Kidney tubule cell (primary cell): ENCODE results near the gene DSP.

Experiments
- DNase-seq: peaks from one replicate; pipeline ENCODE4 v3.0.0-alpha.2; 2018; ENCODE audit warnings: low spot score

Gene DSP, protein sequence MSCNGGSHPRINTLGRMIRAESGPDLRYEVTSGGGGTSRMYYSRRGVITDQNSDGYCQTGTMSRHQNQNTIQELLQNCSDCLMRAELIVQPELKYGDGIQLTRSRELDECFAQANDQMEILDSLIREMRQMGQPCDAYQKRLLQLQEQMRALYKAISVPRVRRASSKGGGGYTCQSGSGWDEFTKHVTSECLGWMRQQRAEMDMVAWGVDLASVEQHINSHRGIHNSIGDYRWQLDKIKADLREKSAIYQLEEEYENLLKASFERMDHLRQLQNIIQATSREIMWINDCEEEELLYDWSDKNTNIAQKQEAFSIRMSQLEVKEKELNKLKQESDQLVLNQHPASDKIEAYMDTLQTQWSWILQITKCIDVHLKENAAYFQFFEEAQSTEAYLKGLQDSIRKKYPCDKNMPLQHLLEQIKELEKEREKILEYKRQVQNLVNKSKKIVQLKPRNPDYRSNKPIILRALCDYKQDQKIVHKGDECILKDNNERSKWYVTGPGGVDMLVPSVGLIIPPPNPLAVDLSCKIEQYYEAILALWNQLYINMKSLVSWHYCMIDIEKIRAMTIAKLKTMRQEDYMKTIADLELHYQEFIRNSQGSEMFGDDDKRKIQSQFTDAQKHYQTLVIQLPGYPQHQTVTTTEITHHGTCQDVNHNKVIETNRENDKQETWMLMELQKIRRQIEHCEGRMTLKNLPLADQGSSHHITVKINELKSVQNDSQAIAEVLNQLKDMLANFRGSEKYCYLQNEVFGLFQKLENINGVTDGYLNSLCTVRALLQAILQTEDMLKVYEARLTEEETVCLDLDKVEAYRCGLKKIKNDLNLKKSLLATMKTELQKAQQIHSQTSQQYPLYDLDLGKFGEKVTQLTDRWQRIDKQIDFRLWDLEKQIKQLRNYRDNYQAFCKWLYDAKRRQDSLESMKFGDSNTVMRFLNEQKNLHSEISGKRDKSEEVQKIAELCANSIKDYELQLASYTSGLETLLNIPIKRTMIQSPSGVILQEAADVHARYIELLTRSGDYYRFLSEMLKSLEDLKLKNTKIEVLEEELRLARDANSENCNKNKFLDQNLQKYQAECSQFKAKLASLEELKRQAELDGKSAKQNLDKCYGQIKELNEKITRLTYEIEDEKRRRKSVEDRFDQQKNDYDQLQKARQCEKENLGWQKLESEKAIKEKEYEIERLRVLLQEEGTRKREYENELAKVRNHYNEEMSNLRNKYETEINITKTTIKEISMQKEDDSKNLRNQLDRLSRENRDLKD (N-terminal part only)

DNA sequence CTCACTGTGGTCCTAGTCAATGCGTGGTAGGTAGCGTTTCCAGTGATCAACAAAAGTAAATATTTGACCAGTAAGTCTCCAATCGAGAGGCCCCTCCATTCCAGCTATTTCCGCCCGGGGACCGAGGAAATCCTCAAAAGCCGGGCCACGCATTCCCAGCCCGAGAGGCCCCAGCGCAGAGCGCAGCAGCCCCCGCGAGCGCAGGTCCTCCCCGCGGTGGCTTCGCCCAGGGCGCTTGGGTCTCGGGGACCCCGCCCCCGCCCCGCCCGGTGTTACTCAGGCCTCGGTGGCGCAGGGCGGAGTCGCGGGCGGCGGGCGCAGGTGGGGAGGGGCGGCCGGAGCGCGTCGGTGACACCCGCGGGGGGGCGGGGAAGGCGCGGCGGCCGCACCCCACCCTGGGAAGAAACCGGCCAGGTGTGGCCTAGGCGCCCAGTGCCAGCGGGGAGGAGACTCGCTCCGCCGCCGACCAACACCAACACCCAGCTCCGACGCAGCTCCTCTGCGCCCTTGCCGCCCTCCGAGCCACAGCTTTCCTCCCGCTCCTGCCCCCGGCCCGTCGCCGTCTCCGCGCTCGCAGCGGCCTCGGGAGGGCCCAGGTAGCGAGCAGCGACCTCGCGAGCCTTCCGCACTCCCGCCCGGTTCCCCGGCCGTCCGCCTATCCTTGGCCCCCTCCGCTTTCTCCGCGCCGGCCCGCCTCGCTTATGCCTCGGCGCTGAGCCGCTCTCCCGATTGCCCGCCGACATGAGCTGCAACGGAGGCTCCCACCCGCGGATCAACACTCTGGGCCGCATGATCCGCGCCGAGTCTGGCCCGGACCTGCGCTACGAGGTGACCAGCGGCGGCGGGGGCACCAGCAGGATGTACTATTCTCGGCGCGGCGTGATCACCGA is at the start of gene DSP:
Gene DSP (plus strand): TSS at position 497 of the 890 bp plus-strand sequence. CDS start 245 bp downstream, at position 742.
- DNase-seq = peak; percentile 93

DNA sequence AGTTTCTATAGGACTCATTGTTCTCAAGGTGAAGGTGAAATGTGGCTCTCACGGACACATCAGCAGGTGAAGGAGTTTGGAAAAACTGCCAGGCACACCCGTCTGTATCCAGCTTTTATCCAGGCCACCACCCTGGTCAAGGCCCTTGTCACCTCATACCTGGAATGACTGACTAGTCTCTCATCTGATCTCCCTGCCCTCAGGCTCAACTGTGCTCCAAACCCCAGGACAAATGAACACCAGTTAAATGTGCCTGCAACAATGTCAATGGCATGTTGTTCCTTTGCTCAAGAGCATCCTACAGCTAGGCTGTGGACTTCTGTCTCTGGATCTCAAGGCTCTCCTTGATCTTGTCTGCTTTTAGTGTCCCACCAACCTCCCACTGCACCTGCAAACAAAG is 47.6 kb upstream of the DSP start:
- DNase-seq = no peak

DNA sequence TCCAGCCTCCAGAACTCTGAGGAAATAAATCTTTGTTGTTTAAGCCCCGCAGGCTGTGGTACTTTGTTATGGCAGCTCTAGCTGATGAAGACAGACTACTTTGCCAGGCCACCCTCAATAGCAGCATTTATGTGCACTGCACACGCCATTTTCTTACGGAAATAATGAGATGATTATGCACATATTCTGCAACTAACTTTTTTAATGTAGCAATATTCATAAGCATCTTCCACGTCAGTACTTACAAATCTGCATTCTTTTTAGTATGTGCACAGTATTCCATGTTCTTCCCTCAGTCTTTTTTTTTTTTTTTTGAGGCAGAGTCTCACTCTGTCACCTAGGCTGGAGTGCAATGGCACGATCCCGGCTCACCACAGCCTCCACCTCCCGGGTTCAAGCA is 46.8 kb upstream of the DSP start:
- no peak for DNase-seq

DNA sequence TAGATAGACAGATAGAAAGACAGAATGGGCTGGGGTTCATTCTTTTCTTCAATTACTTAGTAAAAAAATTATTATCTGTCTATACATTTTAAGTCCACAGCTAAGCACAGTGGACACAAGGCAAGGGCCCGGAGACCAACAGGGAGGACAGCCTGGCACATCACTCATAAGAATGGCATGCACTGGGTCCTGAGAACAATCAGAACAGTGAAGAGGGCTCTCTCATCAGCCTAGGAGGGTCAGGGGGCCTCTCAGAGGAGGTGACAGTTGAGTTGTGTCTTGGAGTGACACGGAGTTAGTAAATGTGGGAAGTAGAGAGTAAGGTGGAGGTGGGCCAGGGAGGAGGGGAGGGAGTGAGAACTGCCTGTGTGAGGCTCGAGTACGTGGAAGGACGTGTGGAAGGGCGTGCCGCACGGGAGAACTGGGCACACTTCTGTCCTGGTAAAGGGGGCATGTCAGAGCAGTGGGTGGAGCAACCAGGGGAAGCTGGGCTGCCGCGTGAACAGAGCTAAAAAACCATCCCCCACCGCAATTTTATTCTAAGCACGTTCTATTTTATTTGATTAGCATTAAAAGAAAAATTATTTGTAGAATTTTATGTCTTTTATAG is 45.1 kb upstream of the DSP start:
- DNase-seq = peak; percentile 43

DNA sequence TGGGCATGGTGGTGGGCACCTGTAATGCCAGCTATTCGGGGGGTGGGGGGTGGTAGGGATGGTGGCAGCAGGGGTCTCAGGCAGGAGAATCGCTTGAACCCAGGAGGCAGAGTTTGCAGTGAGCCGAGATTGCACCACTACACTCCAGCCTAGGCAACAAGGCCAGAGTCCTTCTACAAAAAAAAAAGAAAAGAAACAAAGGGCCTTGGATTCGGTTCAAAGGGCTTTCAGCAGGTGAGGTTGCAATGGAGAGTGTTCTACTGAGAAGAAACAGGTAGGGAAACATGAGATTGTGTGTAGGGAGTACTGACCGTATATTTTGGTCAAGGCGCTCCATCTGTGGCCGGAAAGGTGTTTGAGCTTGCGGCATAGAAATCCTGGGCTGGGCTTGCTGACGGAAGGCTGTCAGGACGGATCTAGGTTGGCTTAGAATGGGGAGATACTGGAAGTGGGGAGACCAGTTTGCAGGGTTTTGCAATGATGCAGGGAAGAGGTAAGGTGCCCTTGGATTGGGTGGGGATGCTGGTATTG is 40.7 kb upstream of the DSP start:
- no peak for DNase-seq

DNA sequence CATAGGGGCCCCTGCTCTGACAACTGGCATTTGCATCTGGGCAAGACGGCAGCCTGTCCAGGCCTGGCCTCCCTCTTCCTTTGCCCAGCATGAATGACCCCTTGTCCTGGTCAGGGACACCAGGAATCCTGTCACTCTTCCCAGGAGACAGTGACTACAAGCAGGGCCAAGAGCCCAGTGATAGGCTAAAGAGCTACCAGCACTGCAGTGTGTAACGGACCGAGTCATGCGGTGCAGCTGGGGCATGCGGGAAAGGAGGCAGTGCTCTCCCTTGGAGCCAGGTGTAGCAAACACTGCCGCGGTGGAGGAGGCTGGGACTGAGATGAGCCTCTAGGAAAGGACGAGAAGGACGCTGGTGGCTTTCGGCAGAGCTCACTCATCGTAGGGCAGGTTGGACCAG is 38.7 kb upstream of the DSP start:
- DNase-seq = peak; percentile 5

DNA sequence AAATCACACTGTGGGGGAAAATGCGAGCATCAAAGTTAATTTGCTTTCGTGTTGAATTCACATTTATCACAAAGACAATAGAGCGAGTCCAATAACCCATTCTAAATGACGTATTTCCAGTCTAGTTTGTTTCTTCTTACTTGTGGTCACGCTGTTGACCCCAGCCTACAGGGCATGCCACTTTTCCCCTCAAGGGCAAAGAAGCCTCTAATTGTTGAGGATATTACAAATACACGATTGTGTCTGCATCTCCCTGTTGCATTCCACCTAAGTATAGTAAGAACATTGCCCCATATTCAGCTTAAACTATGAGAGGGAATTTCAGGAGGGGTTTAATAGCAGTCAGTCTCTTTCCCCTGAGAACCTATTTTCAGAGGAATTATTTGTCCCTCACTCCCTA is 37.4 kb upstream of the DSP start:
- DNase-seq = no peak

DNA sequence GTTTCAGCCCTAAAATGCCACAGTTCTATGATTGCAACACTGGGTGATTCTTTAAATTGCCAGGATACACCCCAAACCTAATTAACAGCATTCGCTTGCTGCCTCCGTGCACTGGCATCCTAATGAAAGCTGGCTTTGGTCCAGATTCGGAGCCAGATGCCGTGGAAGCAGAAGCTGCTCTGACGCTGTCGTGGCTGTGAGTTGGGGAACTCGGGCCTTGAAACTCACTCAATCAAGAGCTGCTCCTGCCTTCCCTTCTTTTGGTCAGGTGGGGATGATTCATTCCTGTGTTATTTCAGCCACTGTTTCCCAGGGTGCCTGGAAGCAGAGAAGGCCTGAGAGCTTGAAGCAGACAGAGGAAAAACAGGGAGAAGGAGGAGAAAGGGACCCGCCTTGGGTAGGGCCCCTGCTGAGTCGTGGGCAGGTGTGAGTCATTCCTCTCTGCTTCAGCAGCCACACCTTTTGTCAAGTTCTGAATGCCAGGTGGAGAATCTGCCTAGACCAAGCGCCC is 36.2 kb upstream of the DSP start:
- DNase-seq = peak; percentile 100

DNA sequence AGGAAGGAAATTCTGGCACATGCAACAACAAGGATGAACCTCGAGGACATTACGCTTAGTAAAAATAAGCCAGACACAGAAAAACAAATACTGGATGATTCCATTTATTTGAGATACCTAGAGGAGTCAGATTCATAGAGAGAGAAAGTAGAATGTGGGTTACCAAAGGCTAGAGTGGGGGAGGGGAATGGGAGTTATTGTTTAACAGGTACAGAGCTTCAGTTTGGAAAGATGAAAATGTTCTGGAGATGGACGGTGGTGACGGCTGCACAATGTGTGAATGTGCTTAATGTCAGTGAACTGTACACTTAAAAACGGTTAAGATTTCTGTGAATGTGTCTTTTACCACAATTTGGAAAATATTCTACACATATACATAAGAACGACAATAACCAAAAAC is 33.9 kb upstream of the DSP start:
- DNase-seq = no peak

DNA sequence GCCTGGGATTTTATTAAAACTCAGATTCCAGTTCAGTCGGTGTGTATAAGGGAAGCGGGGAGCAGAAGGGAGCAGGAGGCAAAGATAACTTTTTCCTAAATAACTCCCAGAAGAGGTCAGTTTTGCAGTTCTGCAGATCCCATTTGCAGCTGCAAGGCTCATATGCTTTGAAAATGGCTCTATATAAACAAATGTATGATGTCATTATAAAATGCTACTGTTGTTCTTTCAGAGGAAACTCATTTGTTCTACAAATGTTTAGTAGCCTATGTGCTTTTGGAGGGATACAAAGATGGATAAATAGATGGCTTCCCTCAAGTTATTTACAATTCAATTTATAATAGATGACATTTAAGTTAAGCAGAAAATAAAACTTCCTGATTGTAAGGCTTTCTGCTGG is 29.2 kb upstream of the DSP start:
- DNase-seq = no peak

DNA sequence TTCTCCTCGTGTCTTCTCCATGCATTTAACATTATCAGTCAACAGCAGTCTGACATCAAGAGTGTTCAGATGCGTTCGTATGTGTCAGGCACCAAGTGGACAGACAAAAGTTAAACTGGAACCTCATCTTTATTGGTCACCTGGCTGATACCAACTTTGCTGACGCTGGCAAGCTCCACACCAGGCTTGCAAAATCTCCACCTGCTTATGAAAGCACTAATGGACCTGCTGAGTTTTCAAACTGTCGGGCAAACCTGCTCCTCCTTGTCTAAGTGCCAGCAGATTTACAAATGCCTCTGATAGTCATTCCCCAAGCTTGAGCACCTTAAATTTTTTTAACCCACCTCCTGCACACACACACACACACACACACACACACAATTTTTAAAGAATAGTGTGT is 27.9 kb upstream of the DSP start:
- no peak for DNase-seq

DNA sequence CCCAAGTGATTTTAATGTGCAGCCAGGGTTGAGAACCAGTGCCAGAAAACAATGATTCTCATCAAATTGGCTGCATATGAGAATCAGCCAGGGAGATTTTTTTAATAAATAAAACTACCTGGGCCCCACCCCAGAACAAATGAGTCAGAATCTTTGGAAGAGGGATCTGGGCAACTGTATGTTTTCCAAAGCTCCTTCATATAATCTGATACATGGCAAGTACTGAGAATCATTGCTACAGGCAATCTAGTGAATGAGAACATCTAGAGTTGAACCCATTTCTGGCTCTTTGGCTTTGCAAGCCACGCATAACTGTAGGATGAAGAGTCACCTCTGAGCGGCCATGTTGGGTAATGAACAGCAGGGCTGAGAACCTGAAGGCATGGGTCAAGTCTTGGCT is 26.1 kb upstream of the DSP start:
- DNase-seq = no peak

DNA sequence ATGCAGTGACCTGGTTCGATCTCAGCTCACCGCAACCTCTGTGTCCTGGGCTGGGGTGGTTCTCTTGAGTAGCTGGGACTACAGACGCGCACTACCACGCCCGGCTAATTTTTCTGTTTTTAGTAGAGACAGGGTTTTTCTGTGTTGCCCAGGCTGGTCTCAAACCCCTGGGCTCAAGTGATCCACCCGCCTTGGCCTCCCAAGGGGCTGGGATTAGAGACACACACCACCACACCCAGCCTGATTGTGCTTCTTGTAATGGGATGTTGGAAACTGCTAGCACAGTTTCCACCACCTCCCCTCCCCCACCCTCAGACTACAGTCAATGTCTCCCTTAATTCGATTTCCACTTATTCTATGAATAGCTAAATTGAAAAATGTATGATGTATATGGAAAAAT is 22.6 kb upstream of the DSP start:
- no peak for DNase-seq

DNA sequence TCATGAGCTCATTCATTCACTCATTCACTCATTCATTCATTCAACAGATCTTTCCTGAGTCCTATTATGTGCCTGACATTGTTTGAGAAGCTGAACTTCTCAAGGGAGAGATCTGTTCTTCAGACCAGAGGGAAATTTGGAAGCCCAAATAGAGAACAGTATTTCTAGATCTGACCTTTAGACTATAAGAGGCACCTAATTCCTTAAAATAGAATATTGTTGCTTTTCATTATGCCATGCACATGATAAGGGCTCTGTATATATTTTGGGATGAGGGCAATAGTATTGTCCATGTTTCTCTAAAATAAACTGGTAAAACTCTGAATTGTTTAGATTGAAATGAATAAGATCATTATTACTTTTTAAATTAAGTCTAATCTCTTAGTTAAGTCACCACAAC is 18.6 kb upstream of the DSP start:
- no peak for DNase-seq

DNA sequence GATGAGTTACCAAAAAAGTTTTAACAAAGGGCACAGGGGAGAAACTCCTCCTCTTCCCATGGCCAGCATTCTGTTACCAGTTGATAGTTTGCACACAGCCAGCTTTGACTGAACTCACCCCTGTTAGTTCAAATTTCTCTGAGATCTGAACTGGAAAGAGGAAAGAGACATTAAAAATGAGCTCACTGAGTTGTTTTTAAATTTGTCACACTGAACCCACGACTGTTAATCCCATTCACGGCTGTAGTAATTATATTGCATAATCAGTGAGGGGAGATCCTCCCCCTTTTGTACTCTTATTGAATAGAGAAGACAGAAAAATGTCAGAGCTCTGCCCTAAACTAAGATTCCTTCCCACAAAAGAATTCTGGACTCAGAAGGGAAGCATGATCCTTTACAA is 17.5 kb upstream of the DSP start:
- DNase-seq = no peak

DNA sequence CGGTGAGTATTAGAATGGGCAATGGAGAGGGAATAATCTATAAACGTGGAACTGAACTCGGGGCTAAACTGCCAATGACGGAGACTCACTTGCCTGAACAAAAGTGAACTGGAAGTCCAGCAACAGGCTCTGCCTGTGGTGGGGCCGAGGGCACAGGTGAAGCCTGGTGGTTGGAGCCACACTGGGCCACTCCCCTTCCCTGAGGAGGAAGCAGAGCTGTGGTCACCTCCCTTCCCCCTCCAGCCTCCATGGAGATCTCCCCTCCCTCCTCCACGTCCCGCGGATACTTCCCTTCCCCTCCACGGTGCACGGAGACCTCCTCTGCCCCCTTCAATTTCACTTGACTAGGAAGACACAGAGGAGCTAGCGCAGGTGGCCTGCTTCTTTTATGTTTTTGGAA is 14.7 kb upstream of the DSP start:
- no peak for DNase-seq

DNA sequence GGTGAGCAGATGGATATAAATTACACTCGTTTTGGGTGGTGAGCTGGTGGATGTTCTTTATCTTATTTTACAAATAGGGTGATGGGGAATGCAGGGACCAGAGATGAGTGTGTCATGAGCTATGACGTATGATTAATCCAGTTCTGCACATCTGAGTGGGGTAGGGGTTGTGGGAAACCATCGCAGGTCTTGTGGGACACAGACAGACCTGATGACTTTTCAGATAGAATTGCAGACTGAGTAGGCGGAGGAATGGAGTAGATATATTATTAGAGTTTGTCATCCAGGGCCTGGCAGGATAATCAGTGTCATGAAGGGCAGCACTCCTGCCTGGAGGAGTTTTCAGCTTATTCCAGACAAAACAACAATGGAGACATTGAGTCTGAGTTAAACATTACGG is 12.9 kb upstream of the DSP start:
- DNase-seq = peak; percentile 91

DNA sequence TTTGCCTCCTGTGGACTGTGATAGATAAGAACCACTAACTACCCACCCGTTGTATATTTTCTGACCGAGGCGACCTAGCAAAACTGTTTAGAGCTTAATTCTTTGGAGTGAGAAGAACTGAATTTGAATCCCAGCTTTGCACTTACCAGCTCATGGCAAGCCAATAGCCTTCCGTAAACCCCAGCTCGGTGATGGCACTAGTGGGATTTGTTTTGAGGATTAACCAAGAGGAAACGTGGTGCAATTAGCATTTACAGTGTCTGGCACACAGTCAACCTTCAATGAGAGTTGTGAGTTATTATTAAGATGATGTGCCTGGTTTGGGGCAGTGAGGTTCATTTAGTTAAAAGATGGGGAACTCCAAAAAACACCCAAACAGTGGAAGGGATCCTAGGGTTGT is 12.3 kb upstream of the DSP start:
- DNase-seq = no peak

DNA sequence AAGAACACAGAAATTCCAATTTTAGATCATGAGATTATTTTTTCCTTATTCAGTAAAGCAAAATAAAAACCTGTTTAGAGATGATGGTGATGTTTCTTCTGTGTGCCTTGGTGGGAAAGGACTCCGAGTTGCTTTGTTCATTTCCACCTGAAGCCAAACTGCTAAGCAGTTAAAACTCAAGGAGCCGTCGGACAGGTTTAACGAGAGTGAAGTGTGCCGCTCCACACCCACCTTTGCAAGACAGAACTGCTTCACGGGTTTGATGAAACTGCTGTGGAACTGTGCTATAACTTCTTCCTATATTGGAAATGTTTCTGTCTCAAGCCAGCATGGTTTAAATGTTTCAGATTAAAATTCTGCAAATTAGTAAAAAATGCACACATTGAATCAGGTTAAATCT is 9.2 kb upstream of the DSP start:
- peak; percentile 25 for DNase-seq

DNA sequence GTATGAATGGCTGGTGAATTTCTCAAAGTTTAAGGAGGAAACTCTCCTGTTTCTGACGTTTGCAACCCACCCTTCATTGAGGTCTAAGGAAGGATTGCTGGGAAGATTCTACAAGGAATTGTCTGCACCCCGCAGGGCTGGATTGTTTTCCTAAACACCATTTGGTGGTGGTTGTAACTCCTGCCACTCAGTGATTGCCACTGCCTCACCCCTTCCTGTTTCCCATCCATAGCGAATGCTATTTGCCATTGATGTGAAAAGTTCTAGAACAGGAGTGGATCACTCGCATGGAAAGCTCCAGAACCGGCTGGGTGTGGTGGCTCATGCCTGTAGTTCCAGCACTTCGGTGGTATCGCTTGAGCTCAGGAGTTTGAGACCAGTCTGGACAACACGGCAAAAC is 8.7 kb upstream of the DSP start:
- no peak for DNase-seq

DNA sequence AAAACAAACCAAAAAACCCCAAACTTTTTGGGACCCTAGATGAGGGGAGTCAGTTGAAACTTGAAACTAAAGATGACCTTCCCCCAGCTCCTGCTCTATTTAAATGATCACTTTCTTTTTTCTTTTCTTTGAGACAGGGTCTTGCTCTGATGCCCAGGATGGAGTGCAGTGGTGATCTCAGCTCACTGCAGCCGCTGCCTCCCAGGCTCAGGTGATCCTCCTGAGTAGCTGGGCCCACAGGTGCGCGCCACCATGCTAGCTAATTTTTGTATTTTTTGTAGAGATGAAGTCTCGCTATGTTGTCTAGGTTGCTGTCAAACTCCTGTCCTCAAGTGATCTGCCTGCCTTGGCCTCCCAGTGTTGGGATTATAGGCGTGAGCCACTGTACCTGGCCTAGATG is 7.3 kb upstream of the DSP start:
- DNase-seq = no peak
